B cell (primary cell): ENCODE measurements around the gene TM7SF3. TPM values are rescaled to one million over a fixed set of nuclear protein-coding genes. Genes with fewer than 3 reads are reported as not detected.

Experiments used
- ATAC-seq: fragments of 200-7000 bp; cut with Tn5 transposase; one replicate; pipeline ENCODE4 v1.10.0; 2021; ENCODE audit warnings: low read depth, mild to moderate bottlenecking, moderate number of reproducible peaks, moderate library complexity
- CTCF ChIA-PET: fragments of 350-600 bp; sonication (Branson Sonifier 250); formaldehyde crosslinking; loops from one replicate; lab custom pipeline; 2021; ENCODE audit warnings: antibody characterized with exemption, inconsistent platforms; lab: Charles Lee
- POLR2A ChIA-PET: fragments of 350-600 bp; sonication (Branson Sonifier 250); formaldehyde crosslinking; loops from one replicate; lab custom pipeline; 2021; ENCODE audit warnings: antibody characterized with exemption; lab: Charles Lee
- DNase-seq: peaks from one replicate; pipeline ENCODE4 v3.0.0; 2013
- H2AFZ ChIP-seq: 2 replicates; pipeline ENCODE4 v1.6.1; 2012; ENCODE audit warnings: mild to moderate bottlenecking, low read depth, low read length; ENCODE audit not compliant: insufficient read depth, poor library complexity, severe bottlenecking
- H3K27ac ChIP-seq, 2 donors: 1 replicate in 1 of 2; 2 replicates in 1 of 2; pipeline ENCODE4 v1.5.1; 2012 to 2013; ENCODE audit warnings: low read length in 2 of 2, mild to moderate bottlenecking in 2 of 2, moderate library complexity in 1 of 2
- H3K27me3 ChIP-seq, 4 experiments: fragments of 200-600 bp in 1 of 4; sonication (generic) in 1 of 4; replicated peaks in 1 of 4; 1 replicate in 2 of 4; 2 replicates in 2 of 4; pipeline versions ENCODE4 v1.6.1 to v1.7.0; 2013 to 2016; ENCODE audit warnings: low read length in 3 of 4, mild to moderate bottlenecking in 2 of 4, mixed read lengths in 1 of 4, moderate library complexity in 1 of 4; ENCODE audit not compliant: insufficient read depth in 4 of 4, control insufficient read depth in 3 of 4; ENCODE audit errors: control extremely low read depth in 1 of 4
- H3K36me3 ChIP-seq, 2 experiments: replicated peaks in 1 of 2; 1 replicate in 1 of 2; 2 replicates in 1 of 2; pipeline versions ENCODE4 v1.6.1 to v1.7.1; 2013; ENCODE audit warnings: low read length in 1 of 2; ENCODE audit not compliant: insufficient read depth in 2 of 2, control insufficient read depth in 1 of 2; ENCODE audit errors: control extremely low read depth in 1 of 2, extremely low read depth in 1 of 2
- H3K4me1 ChIP-seq, 2 donors: fragments of 200-600 bp in 1 of 2; sonication (generic) in 1 of 2; 1 replicate in 1 of 2; 2 replicates in 1 of 2; pipeline versions ENCODE4 v1.5.1 to v1.6.1; 2013 to 2017; ENCODE audit warnings: low read length in 2 of 2; ENCODE audit not compliant: control insufficient read depth in 2 of 2, insufficient read depth in 2 of 2
- H3K4me2 ChIP-seq: replicated peaks from 2 replicates; pipeline ENCODE3; 2012; ENCODE audit warnings: mild to moderate bottlenecking, low read depth, low read length; ENCODE audit not compliant: poor library complexity, severe bottlenecking
- H3K4me3 ChIP-seq, 5 experiments: fragments of 200-600 bp in 1 of 5; sonication (generic) in 1 of 5; 1 replicate in 3 of 5; 2 replicates in 2 of 5; pipeline versions ENCODE4 v1.5.1 to v1.7.0; 2011 to 2016; ENCODE audit warnings: low read length in 4 of 5, mild to moderate bottlenecking in 4 of 5, low read depth in 2 of 5, control low read depth in 1 of 5, moderate library complexity in 1 of 5; ENCODE audit not compliant: insufficient read depth in 1 of 5; ENCODE audit errors: control extremely low read depth in 1 of 5, extremely low read depth in 1 of 5
- H3K79me2 ChIP-seq: fragments of 200-600 bp; sonication (generic); one replicate; pipeline ENCODE4 v1.6.0; 2016; ENCODE audit warnings: low read length; ENCODE audit not compliant: control insufficient read depth, insufficient read depth
- H3K9ac ChIP-seq: fragments of 200-600 bp; sonication (generic); 2 replicates; pipeline ENCODE4 v1.6.1; 2017; ENCODE audit warnings: mild to moderate bottlenecking, low read length, moderate library complexity
- H3K9me3 ChIP-seq, 3 donors: one replicate each; pipeline versions ENCODE4 v1.6.1 to v1.7.1; 2013; ENCODE audit warnings: low read length in 2 of 3; ENCODE audit not compliant: control insufficient read depth in 2 of 3, insufficient read depth in 1 of 3; ENCODE audit errors: control extremely low read depth in 1 of 3
- H4K20me1 ChIP-seq: 2 replicates; pipeline ENCODE4 v1.6.0; 2012; ENCODE audit warnings: mild to moderate bottlenecking, low read length; ENCODE audit not compliant: insufficient read depth, control insufficient read depth, poor library complexity, severe bottlenecking
- H3K27ac Mint-ChIP-seq: one replicate; pipeline ENCODE4 v1.8.0; 2021; ENCODE audit warnings: mixed read lengths
- H3K27me3 Mint-ChIP-seq: one replicate; pipeline ENCODE4 v1.8.0; 2021; ENCODE audit warnings: mixed read lengths
- H3K4me1 Mint-ChIP-seq: one replicate; pipeline ENCODE4 v1.8.0; 2021; ENCODE audit warnings: mixed read lengths
- H3K4me3 Mint-ChIP-seq: one replicate; pipeline ENCODE4 v1.8.0; 2021; ENCODE audit warnings: mixed read lengths
- H3K9me3 Mint-ChIP-seq: one replicate; pipeline ENCODE4 v1.8.0; 2022; ENCODE audit warnings: mixed read lengths; ENCODE audit not compliant: insufficient read depth
- CTCF ChIP-seq: fragments of 200-600 bp; IDR thresholded peaks from one replicate; pipeline ENCODE4 v1.8.0; 2022; ENCODE audit warnings: antibody characterized with exemption, mild to moderate bottlenecking
- EZH2 ChIP-seq: IDR thresholded peaks from 2 replicates; pipeline ENCODE4 v1.6.1; 2012; ENCODE audit warnings: borderline replicate concordance, low read depth, mild to moderate bottlenecking, moderate library complexity, low read length; ENCODE audit not compliant: insufficient read depth, poor library complexity, severe bottlenecking
- WGBS: methylation state at CpG from one replicate; pipeline ENCODE4 v1.1.5; 2013; ENCODE audit warnings: missing lambda C conversion rate; ENCODE audit not compliant: insufficient coverage; 5-methylcytosine and 5-hydroxymethylcytosine counted together
- intact Hi-C: fragments of 100-400 bp; cut with micrococcal nuclease; formaldehyde crosslinking; loops from one replicate; pipeline ENCODE4 v1.10.0; 2022
- polyA plus RNA-seq: library from polyadenylated mRNA; depleted of rRNA; stranded (reverse); fragments of >200 nt; gene quantifications from 2 replicates; pipeline ENCODE4 v1.2.3, GENCODE V29; 2012
- total RNA-seq, 2 donors: library from RNA; stranded (reverse); fragments of 120-200 nt in 1 of 2; gene quantifications; 1 replicate in 1 of 2; 2 replicates in 1 of 2; pipeline versions ENCODE4 v1.2.3 to v1.2.4, GENCODE V29; 2013 to 2022

The TM7SF3 gene
- total and polyA plus RNA-seq, 2 donors (not counting 1 experiment from before 2014, with no cell fraction given), result 24.5 to 33.5 TPM

GRCh38 chr12:26954027-26954426 lies 60.2 kb downstream of the TM7SF3 start:
- ChIA-PET CTCF (no interaction called here), POLR2A (no interaction called here)
- DNase-seq (no peak), ATAC-seq (no peak)
- Histone ChIP-seq H3K27me3 (no peaks in the 10 kb centered on the region), H3K27ac (no peak overlapping the region), H3K4me2 (no peak overlapping the region), H3K79me2 (peaks cover 47% of the 10 kb centered on the region), H2AFZ (no peak overlapping the region), H3K4me1 (no peaks in the 10 kb centered on the region), H4K20me1 (peaks cover 31% of the 10 kb centered on the region), H3K4me3 (no peak overlapping the region), H3K36me3 (peaks cover 3 to 33% of the 10 kb centered on the region in 2 experiments), H3K9me3 (peaks cover 0 to 3% (median under 1%) of the 10 kb centered on the region in 3 donors), H3K9ac (no peak overlapping the region)
- H3K27ac Mint-ChIP-seq, result no peak overlapping the region
- intact Hi-C loops, result no loop called here
- no peak for TF ChIP-seq CTCF
- no peak for TF ChIP-seq EZH2
- 100% methylated on average over 1 of the region's 4 CpGs for WGBS
- no peak overlapping the region for H3K4me3 Mint-ChIP-seq
- no peaks in the 10 kb centered on the region for H3K9me3 Mint-ChIP-seq
- H3K4me1 Mint-ChIP-seq, result peaks cover 14% of the 10 kb centered on the region
- H3K27me3 Mint-ChIP-seq, result no peaks in the 10 kb centered on the region

DNA sequence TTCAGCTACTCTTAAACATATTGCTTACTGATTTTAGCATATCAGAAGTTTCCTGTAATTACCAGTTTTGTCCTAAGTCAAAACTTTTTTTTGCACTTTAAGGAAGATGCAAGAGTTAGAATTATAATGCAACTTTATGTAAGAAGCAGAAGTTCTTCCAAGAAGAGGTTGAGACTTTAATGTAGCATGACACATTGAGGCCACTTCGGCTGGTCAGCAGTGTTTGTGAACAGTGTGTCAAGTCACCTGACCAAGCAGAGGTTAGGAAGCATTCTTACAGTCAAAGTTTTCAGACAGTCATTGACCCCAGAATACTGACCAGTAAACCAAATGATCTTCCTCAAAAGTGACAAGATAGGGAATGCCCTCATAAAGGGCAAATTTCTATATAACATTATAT lies 60.7 kb downstream of the TM7SF3 start:
- no peak overlapping the region for H3K27ac Mint-ChIP-seq
- CTCF ChIA-PET, result no interaction called here
- Histone ChIP-seq H3K27ac (no peak overlapping the region), H3K9me3 (peaks cover 0 to 8% (median 6%) of the 10 kb centered on the region in 3 donors), H2AFZ (no peak overlapping the region), H4K20me1 (peaks cover 32% of the 10 kb centered on the region), H3K36me3 (peaks cover 3 to 29% of the 10 kb centered on the region in 2 experiments), H3K79me2 (peaks cover 53% of the 10 kb centered on the region), H3K4me1 (no peaks in the 10 kb centered on the region), H3K4me2 (no peak overlapping the region), H3K27me3 (no peaks in the 10 kb centered on the region), H3K9ac (no peak overlapping the region), H3K4me3 (no peak overlapping the region)
- POLR2A ChIA-PET, result no interaction called here
- H3K27me3 Mint-ChIP-seq, result no peaks in the 10 kb centered on the region
- DNase-seq (no peak), ATAC-seq (no peak)
- H3K4me3 Mint-ChIP-seq, result no peak overlapping the region
- peaks cover 14% of the 10 kb centered on the region for H3K4me1 Mint-ChIP-seq
- WGBS, result 40% methylated on average over 1 of the region's 1 CpG
- H3K9me3 Mint-ChIP-seq, result no peaks in the 10 kb centered on the region
- intact Hi-C loops, result no loop called here
- TF ChIP-seq CTCF, result no peak
- TF ChIP-seq EZH2, result no peak
